ENCODE measurements around the gene PID1.

The PID1 gene

DNA sequence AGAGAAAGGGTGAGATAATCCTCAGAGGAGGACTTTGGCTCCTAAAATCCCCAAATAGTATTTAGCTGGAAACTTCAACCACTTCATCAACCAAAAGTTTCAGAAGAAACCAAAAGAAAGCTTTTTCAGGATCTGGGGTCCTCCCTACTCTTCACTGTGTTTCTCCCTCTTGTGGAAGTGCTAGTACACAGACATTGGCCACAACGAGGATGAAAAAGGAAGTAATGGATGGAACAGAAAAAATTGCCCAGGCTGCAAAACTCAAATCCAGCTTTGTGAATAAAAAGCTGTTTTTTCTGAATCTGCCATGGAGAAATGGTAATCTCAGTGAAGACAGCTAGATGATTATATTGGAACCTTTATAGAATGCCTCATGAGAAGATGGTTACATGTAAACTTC lies 4.0 kb downstream of the PID1 start:
- Histone ChIP-seq H3K9ac (ENCODE audit: low read length in 5 of 5) (no peak overlapping the region), H3K9me3 (ENCODE audit: control insufficient read depth in 5 of 5, low read length in 5 of 5) (no peaks in the 10 kb centered on the region), H3K27ac (ENCODE audit: low read depth, low read length) (peak overlapping the region; percentile 67), H3K4me1 (ENCODE audit: control insufficient read depth in 5 of 5, insufficient read depth in 5 of 5, low read length in 5 of 5) (peaks cover 6 to 72% (median 62%) of the 10 kb centered on the region in 5 donors), H3K4me3 (ENCODE audit: low read depth in 1 of 5, low read length in 5 of 5) (peak overlapping the region in 3 of 5 donors; percentile 2 to 37 (median 14)), H3K27me3 (ENCODE audit: control insufficient read depth in 5 of 5, insufficient read depth in 4 of 5, low read length in 5 of 5) (peaks cover 0 to 4% (median 0%) of the 10 kb centered on the region in 5 donors), H3K36me3 (ENCODE audit: control insufficient read depth in 5 of 5, insufficient read depth in 5 of 5, low read length in 5 of 5) (peaks cover 0 to 6% (median 0%) of the 10 kb centered on the region in 5 donors)

- Histone ChIP-seq H3K4me3 (ENCODE audit: low read depth in 1 of 5, low read length in 5 of 5) (peak overlapping the region in 2 of 5 donors; percentile 4 to 37), H3K27me3 (ENCODE audit: control insufficient read depth in 5 of 5, insufficient read depth in 4 of 5, low read length in 5 of 5) (no peaks in the 10 kb centered on the region), H3K9ac (ENCODE audit: low read length in 5 of 5) (peak overlapping the region in 1 of 5 donors; percentile 7), H3K27ac (ENCODE audit: low read depth, low read length) (peak overlapping the region; percentile 67), H3K36me3 (ENCODE audit: control insufficient read depth in 5 of 5, insufficient read depth in 5 of 5, low read length in 5 of 5) (peaks cover 0 to 14% (median 3%) of the 10 kb centered on the region in 5 donors), H3K4me1 (ENCODE audit: control insufficient read depth in 5 of 5, insufficient read depth in 5 of 5, low read length in 5 of 5) (peaks cover 9 to 79% (median 67%) of the 10 kb centered on the region in 5 donors), H3K9me3 (ENCODE audit: control insufficient read depth in 5 of 5, low read length in 5 of 5) (peaks cover 0 to 9% (median 8%) of the 10 kb centered on the region in 5 donors)
Measured at GRCh38 chr2:229265727-229266126, 5.4 kb downstream of the PID1 start.

DNA sequence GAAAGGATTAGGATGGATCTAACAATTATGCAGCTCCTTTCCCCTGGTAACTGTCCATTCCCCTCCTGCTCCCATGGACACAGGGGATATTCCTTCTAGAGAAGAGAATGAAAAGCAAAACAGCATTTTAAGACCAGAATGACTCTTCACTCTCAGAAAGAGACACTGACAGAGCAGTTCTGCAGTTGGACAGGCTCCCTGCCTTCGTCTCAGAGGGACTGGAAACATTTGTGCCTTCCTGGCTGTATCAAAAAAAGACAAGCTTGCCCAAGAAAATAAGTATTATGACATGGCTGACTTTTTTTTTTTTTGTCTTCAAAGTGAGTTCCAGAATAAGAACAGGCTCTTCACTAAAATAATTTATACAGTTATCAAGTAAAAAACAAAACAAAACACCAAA lies 9.5 kb downstream of the PID1 start:
- Histone ChIP-seq H3K36me3 (ENCODE audit: control insufficient read depth in 5 of 5, insufficient read depth in 5 of 5, low read length in 5 of 5) (peaks cover 0 to 14% (median 3%) of the 10 kb centered on the region in 5 donors), H3K27me3 (ENCODE audit: control insufficient read depth in 5 of 5, insufficient read depth in 4 of 5, low read length in 5 of 5) (no peaks in the 10 kb centered on the region), H3K27ac (ENCODE audit: low read depth, low read length) (peak overlapping the region; percentile 59), H3K4me3 (ENCODE audit: low read depth in 1 of 5, low read length in 5 of 5) (peak overlapping the region in 1 of 5 donors; percentile 31), H3K4me1 (ENCODE audit: control insufficient read depth in 5 of 5, insufficient read depth in 5 of 5, low read length in 5 of 5) (peaks cover 7 to 65% (median 49%) of the 10 kb centered on the region in 5 donors), H3K9me3 (ENCODE audit: control insufficient read depth in 5 of 5, low read length in 5 of 5) (peaks cover 0 to 11% (median 8%) of the 10 kb centered on the region in 5 donors), H3K9ac (ENCODE audit: low read length in 5 of 5) (peak overlapping the region in 1 of 5 donors; percentile 65)

- Histone ChIP-seq H3K27me3 (ENCODE audit: control insufficient read depth in 5 of 5, insufficient read depth in 4 of 5, low read length in 5 of 5) (no peaks in the 10 kb centered on the region), H3K36me3 (ENCODE audit: control insufficient read depth in 5 of 5, insufficient read depth in 5 of 5, low read length in 5 of 5) (peaks cover 0 to 14% (median 3%) of the 10 kb centered on the region in 5 donors), H3K4me1 (ENCODE audit: control insufficient read depth in 5 of 5, insufficient read depth in 5 of 5, low read length in 5 of 5) (peaks cover 6 to 60% (median 44%) of the 10 kb centered on the region in 5 donors), H3K27ac (ENCODE audit: low read depth, low read length) (peak overlapping the region; percentile 59), H3K4me3 (ENCODE audit: low read depth in 1 of 5, low read length in 5 of 5) (peak overlapping the region in 1 of 5 donors; percentile 31), H3K9me3 (ENCODE audit: control insufficient read depth in 5 of 5, low read length in 5 of 5) (peaks cover 0 to 11% (median 8%) of the 10 kb centered on the region in 5 donors), H3K9ac (ENCODE audit: low read length in 5 of 5) (peak overlapping the region in 1 of 5 donors; percentile 65)
Measured at GRCh38 chr2:229261076-229261475, 10.0 kb downstream of the PID1 start.

DNA sequence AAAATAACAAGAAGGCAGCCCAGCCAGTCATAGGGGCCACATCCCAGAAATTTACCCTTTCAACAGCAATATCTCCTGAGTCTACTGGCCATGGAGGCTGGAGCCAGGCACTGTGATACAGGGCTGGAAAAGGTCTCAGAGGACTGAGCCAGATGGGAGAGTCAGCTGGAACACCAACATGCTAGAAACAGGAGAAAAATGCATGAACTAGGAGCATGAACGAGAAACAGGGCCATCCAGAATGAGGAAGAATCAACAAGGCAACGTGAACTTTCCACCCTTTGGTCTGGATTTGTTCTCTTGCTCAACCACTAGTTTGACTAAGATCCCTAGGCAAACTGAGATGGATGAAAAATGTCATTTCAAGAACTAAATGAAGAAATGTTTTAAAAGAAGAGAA lies 13.1 kb downstream of the PID1 start:
- Histone ChIP-seq H3K27me3 (ENCODE audit: control insufficient read depth in 5 of 5, insufficient read depth in 4 of 5, low read length in 5 of 5) (no peaks in the 10 kb centered on the region), H3K4me1 (ENCODE audit: control insufficient read depth in 5 of 5, insufficient read depth in 5 of 5, low read length in 5 of 5) (peaks cover 3 to 41% (median 27%) of the 10 kb centered on the region in 5 donors), H3K9ac (ENCODE audit: low read length in 5 of 5) (no peak overlapping the region), H3K9me3 (ENCODE audit: control insufficient read depth in 5 of 5, low read length in 5 of 5) (peaks cover 0 to 11% (median 8%) of the 10 kb centered on the region in 5 donors), H3K27ac (ENCODE audit: low read depth, low read length) (peak overlapping the region; percentile 20), H3K36me3 (ENCODE audit: control insufficient read depth in 5 of 5, insufficient read depth in 5 of 5, low read length in 5 of 5) (peaks cover 0 to 13% (median 3%) of the 10 kb centered on the region in 5 donors), H3K4me3 (ENCODE audit: low read depth in 1 of 5, low read length in 5 of 5) (peak overlapping the region in 1 of 5 donors; percentile 31)

DNA sequence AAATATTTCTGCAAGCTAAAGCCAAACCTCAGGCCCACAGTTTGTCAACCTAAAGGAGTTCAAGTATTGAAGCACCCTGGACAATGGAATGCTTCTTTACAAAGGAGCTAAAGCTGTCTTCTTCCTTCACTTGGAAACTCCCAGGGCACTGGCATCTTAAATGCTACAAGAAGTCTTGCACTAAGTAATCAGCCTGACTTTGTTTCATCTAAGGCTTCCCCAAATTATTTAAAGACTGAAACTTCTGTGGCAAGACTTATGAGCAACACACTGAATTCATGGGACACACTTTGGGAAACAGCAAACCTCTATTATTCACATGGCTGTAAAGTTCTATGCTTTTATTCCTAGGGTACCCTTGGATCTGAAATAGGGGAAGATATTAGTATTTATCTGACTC lies 14.7 kb downstream of the PID1 start:
- Histone ChIP-seq H3K9me3 (ENCODE audit: control insufficient read depth in 5 of 5, low read length in 5 of 5) (peaks cover 0 to 9% (median 6%) of the 10 kb centered on the region in 5 donors), H3K4me1 (ENCODE audit: control insufficient read depth in 5 of 5, insufficient read depth in 5 of 5, low read length in 5 of 5) (peaks cover under 1 to 38% (median 22%) of the 10 kb centered on the region in 5 donors), H3K9ac (ENCODE audit: low read length in 5 of 5) (no peak overlapping the region), H3K27ac (ENCODE audit: low read depth, low read length) (no peak overlapping the region), H3K27me3 (ENCODE audit: control insufficient read depth in 5 of 5, insufficient read depth in 4 of 5, low read length in 5 of 5) (no peaks in the 10 kb centered on the region), H3K4me3 (ENCODE audit: low read depth in 1 of 5, low read length in 5 of 5) (no peak overlapping the region), H3K36me3 (ENCODE audit: control insufficient read depth in 5 of 5, insufficient read depth in 5 of 5, low read length in 5 of 5) (peaks cover 0 to 6% (median 3%) of the 10 kb centered on the region in 5 donors)

DNA sequence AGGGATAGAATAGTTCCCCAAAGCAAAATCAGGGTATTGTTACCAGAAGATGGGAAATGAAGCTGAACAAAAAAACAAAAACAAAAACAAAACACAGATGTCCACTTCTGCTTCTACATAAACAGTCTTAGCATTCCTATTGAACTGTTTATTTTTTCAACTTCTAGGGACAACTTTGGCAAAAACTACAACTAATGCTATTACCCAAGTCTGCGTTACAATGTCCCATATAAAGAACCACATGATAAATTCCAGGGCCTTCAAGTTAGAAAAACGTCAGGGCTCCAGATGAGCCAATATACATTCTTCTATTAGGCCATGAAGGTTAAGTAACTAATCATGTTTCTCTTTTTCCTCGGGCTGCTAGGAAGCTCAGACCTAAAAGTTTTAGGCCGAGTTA lies 16.9 kb downstream of the PID1 start:
- H3K27me3 ChIP-seq (ENCODE audit: control insufficient read depth in 5 of 5, insufficient read depth in 4 of 5, low read length in 5 of 5): no peaks in the 10 kb centered on the region
- no peak overlapping the region for H3K4me3 ChIP-seq (ENCODE audit: low read depth in 1 of 5, low read length in 5 of 5)
- no peaks in the 10 kb centered on the region for H3K9me3 ChIP-seq (ENCODE audit: control insufficient read depth in 5 of 5, low read length in 5 of 5)
- no peak overlapping the region for H3K27ac ChIP-seq (ENCODE audit: low read depth, low read length)
- peaks cover 0 to 33% (median 17%) of the 10 kb centered on the region in 5 donors for H3K4me1 ChIP-seq (ENCODE audit: control insufficient read depth in 5 of 5, insufficient read depth in 5 of 5, low read length in 5 of 5)
- peaks cover 0 to 3% (median 0%) of the 10 kb centered on the region in 5 donors for H3K36me3 ChIP-seq (ENCODE audit: control insufficient read depth in 5 of 5, insufficient read depth in 5 of 5, low read length in 5 of 5)
- H3K9ac ChIP-seq (ENCODE audit: low read length in 5 of 5): no peak overlapping the region

DNA sequence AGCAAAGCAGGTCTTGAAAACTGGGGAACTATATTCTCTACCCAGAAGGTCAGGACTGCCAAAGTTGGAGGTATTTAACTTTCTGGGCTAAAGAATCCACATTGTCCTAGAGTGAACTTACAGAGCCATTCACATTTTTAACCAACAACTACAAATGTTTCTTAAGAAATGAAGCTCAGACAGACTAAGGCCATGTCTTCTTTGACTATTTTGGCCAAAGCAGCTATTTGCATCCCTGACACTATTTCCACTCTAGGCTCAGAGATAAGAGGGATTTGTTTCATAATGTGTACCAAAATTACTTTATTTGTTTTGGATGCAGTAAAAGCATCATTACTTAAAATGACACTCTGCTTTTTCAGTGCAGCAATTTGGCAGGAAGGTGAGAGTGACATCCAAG lies 18.1 kb downstream of the PID1 start:
- no peak overlapping the region for H3K4me3 ChIP-seq (ENCODE audit: low read depth in 1 of 5, low read length in 5 of 5)
- no peak overlapping the region for H3K27ac ChIP-seq (ENCODE audit: low read depth, low read length)
- H3K36me3 ChIP-seq (ENCODE audit: control insufficient read depth in 5 of 5, insufficient read depth in 5 of 5, low read length in 5 of 5): peaks cover 0 to 3% (median 0%) of the 10 kb centered on the region in 5 donors
- no peak overlapping the region for H3K9ac ChIP-seq (ENCODE audit: low read length in 5 of 5)
- H3K4me1 ChIP-seq (ENCODE audit: control insufficient read depth in 5 of 5, insufficient read depth in 5 of 5, low read length in 5 of 5): peaks cover 0 to 27% (median 16%) of the 10 kb centered on the region in 5 donors
- H3K9me3 ChIP-seq (ENCODE audit: control insufficient read depth in 5 of 5, low read length in 5 of 5): no peaks in the 10 kb centered on the region
- no peaks in the 10 kb centered on the region for H3K27me3 ChIP-seq (ENCODE audit: control insufficient read depth in 5 of 5, insufficient read depth in 4 of 5, low read length in 5 of 5)

DNA sequence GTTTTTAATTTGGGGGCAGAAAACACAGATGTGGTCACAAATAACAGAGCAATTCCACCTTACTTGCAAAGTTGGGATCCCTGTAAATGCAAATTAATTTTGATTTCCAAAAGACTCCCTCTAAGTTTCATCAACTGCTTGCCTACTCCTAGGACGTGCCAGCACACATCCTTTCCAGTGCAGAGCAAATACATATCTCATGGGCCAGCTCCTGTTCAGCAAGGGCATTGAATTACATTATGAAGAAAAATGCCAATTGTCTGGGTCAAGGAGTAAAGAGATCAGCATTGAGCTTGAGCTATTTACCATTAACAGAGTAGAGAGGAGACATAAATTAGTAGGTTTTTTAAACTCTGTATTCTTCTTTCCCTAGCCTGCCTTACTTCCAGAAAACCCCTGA lies 18.8 kb downstream of the PID1 start:
- Histone ChIP-seq H3K4me1 (ENCODE audit: control insufficient read depth in 5 of 5, insufficient read depth in 5 of 5, low read length in 5 of 5) (peaks cover 0 to 22% (median 11%) of the 10 kb centered on the region in 5 donors), H3K9me3 (ENCODE audit: control insufficient read depth in 5 of 5, low read length in 5 of 5) (no peaks in the 10 kb centered on the region), H3K27me3 (ENCODE audit: control insufficient read depth in 5 of 5, insufficient read depth in 4 of 5, low read length in 5 of 5) (no peaks in the 10 kb centered on the region), H3K36me3 (ENCODE audit: control insufficient read depth in 5 of 5, insufficient read depth in 5 of 5, low read length in 5 of 5) (peaks cover 0 to 3% (median 0%) of the 10 kb centered on the region in 5 donors), H3K9ac (ENCODE audit: low read length in 5 of 5) (no peak overlapping the region), H3K4me3 (ENCODE audit: low read depth in 1 of 5, low read length in 5 of 5) (no peak overlapping the region), H3K27ac (ENCODE audit: low read depth, low read length) (no peak overlapping the region)

DNA sequence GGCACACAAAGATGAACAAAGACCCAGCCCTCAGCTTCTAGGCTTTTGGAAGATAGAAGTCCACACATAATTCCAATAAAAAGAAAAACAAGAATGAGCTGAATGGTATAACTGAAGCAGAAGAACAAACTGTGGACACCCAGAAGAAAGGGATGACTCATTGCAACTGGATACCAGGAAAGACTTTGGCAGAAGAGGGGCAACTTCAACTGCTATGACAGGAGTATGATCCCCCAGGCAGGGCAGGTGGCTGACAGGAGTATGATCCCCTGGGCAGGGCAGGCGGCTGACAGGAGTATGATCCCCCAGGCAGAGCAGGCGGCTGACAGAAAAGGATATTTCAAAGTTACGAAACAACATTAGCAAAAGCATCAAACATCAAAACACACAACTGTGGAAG lies 21.6 kb downstream of the PID1 start:
- Histone ChIP-seq H3K9ac (ENCODE audit: low read length in 5 of 5) (no peak overlapping the region), H3K4me1 (ENCODE audit: control insufficient read depth in 5 of 5, insufficient read depth in 5 of 5, low read length in 5 of 5) (peaks cover 0 to 20% (median 11%) of the 10 kb centered on the region in 5 donors), H3K9me3 (ENCODE audit: control insufficient read depth in 5 of 5, low read length in 5 of 5) (no peaks in the 10 kb centered on the region), H3K27ac (ENCODE audit: low read depth, low read length) (no peak overlapping the region), H3K36me3 (ENCODE audit: control insufficient read depth in 5 of 5, insufficient read depth in 5 of 5, low read length in 5 of 5) (no peaks in the 10 kb centered on the region), H3K4me3 (ENCODE audit: low read depth in 1 of 5, low read length in 5 of 5) (no peak overlapping the region), H3K27me3 (ENCODE audit: control insufficient read depth in 5 of 5, insufficient read depth in 4 of 5, low read length in 5 of 5) (no peaks in the 10 kb centered on the region)

Data from subcutaneous abdominal adipose tissue (tissue), 5 donors.